H1 (cell line): ENCODE data around the gene PRELID2. TPM values are rescaled to one million over a fixed set of nuclear protein-coding genes. Genes with fewer than 3 reads are reported as not detected.

Experiments
- CTCF ChIA-PET: fragments of 300-600 bp; sonication (Branson Sonifier 250); formaldehyde crosslinking; loops from one replicate; lab custom pipeline; 2021; ENCODE audit not compliant: partially characterized antibody; lab: Charles Lee
- POLR2A ChIA-PET: fragments of 300-600 bp; sonication (Branson Sonifier 250); formaldehyde crosslinking; loops from one replicate; lab custom pipeline; 2021; ENCODE audit warnings: inconsistent platforms; ENCODE audit not compliant: partially characterized antibody; lab: Charles Lee
- DNase-seq, 2 experiments: peaks; one replicate each; pipeline versions ENCODE4 v3.0.0 to v3.0.0-alpha.2; 2010 to 2022; ENCODE audit warnings: low spot score in 2 of 2, low read depth in 1 of 2, mixed read lengths in 1 of 2
- FAIRE-seq: peaks from 2 replicates; lab custom pipeline; 2011; peaks lifted over from hg19 to GRCh38; lab: Jason Lieb, UNC
- H2AFZ ChIP-seq: 2 replicates; pipeline ENCODE4 v1.8.1; 2012; ENCODE audit warnings: low read length, inconsistent platforms
- H2AK5ac ChIP-seq: 2 replicates; pipeline ENCODE4 v1.6.1; 2013; ENCODE audit warnings: low read depth, low read length
- H2BK120ac ChIP-seq: replicated peaks from 2 replicates; pipeline ENCODE3; 2013; ENCODE audit warnings: low read depth, low read length, inconsistent platforms
- H2BK12ac ChIP-seq: 2 replicates; pipeline ENCODE4 v1.6.1; 2013; ENCODE audit warnings: low read depth, low read length
- H2BK15ac ChIP-seq: 2 replicates; pipeline ENCODE4 v1.6.1; 2013; ENCODE audit warnings: low read length
- H2BK20ac ChIP-seq: 2 replicates; pipeline ENCODE4 v1.6.1; 2013; ENCODE audit warnings: low read length
- H2BK5ac ChIP-seq: 2 replicates; pipeline ENCODE4 v1.6.1; 2013; ENCODE audit warnings: low read depth, low read length
- H3K14ac ChIP-seq: 2 replicates; pipeline ENCODE4 v1.6.1; 2013; ENCODE audit warnings: inconsistent platforms; ENCODE audit not compliant: insufficient read length
- H3K18ac ChIP-seq: 2 replicates; pipeline ENCODE4 v1.6.1; 2013; ENCODE audit warnings: low read length; ENCODE audit errors: extremely low read depth
- H3K23ac ChIP-seq: 2 replicates; pipeline ENCODE4 v1.6.1; 2013; ENCODE audit warnings: inconsistent platforms; ENCODE audit not compliant: insufficient read length
- H3K23me2 ChIP-seq: 2 replicates; pipeline ENCODE4 v1.6.1; 2013; ENCODE audit warnings: low read depth, low read length
- H3K27ac ChIP-seq: 2 replicates; pipeline ENCODE4 v1.6.1; 2011; ENCODE audit warnings: low read depth, low read length, inconsistent platforms
- H3K27me3 ChIP-seq, 4 experiments: replicated peaks in 1 of 4; 1 replicate in 1 of 4; 2 replicates in 3 of 4; pipeline versions ENCODE4 v1.6.1 to v1.8.1; 2011 to 2013; ENCODE audit warnings: low read length in 3 of 4, mild to moderate bottlenecking in 3 of 4, inconsistent platforms in 2 of 4, mixed read lengths in 2 of 4, moderate library complexity in 1 of 4; ENCODE audit not compliant: control insufficient read depth in 3 of 4, insufficient read depth in 3 of 4; ENCODE audit errors: extremely low read depth in 1 of 4
- H3K36me3 ChIP-seq, 4 experiments: 2 replicates each; pipeline versions ENCODE4 v1.6.1 to v1.8.1; 2011 to 2013; ENCODE audit warnings: mild to moderate bottlenecking in 4 of 4, low read length in 3 of 4, moderate library complexity in 2 of 4, control low read depth in 1 of 4, inconsistent platforms in 1 of 4; ENCODE audit not compliant: insufficient read depth in 4 of 4, control insufficient read depth in 2 of 4
- H3K4ac ChIP-seq: replicated peaks from 2 replicates; pipeline ENCODE3; 2013; ENCODE audit warnings: low read length, low read depth, mixed read lengths, inconsistent platforms; ENCODE audit not compliant: insufficient read length
- H3K4me1 ChIP-seq, 4 experiments: replicated peaks in 1 of 4; 1 replicate in 1 of 4; 2 replicates in 3 of 4; pipeline versions ENCODE4 v1.6.1 to v1.8.1; 2011 to 2013; ENCODE audit warnings: low read length in 3 of 4, inconsistent platforms in 2 of 4, mixed read lengths in 1 of 4; ENCODE audit not compliant: insufficient read depth in 4 of 4, control insufficient read depth in 3 of 4
- H3K4me2 ChIP-seq, 2 experiments: 2 replicates each; pipeline versions ENCODE4 v1.6.1 to v1.8.1; 2011 to 2013; ENCODE audit warnings: low read depth in 2 of 2, low read length in 2 of 2, control low read depth in 1 of 2, inconsistent platforms in 1 of 2, mild to moderate bottlenecking in 1 of 2; ENCODE audit not compliant: insufficient read depth in 1 of 2
- H3K4me3 ChIP-seq, 4 experiments: fragments of 200-600, 300-600 bp in 1 of 4; sonication (generic), shearing (Covaris generic), sonication (Bioruptor Twin) in 1 of 4; 2 replicates each; pipeline versions ENCODE4 v1.5.1 to v1.8.1; 2011 to 2016; ENCODE audit warnings: low read length in 4 of 4, low read depth in 3 of 4, control low read depth in 2 of 4, inconsistent platforms in 2 of 4, mild to moderate bottlenecking in 2 of 4, mixed read lengths in 1 of 4, moderate library complexity in 1 of 4; ENCODE audit not compliant: insufficient read depth in 2 of 4; ENCODE audit errors: extremely low read depth in 1 of 4
- H3K56ac ChIP-seq: replicated peaks from 2 replicates; pipeline ENCODE3; 2013; ENCODE audit warnings: low read depth, mild to moderate bottlenecking, mixed read lengths, low read length, inconsistent platforms; ENCODE audit not compliant: insufficient read length
- H3K79me1 ChIP-seq: 2 replicates; pipeline ENCODE4 v1.6.1; 2013; ENCODE audit warnings: low read depth, low read length, control low read depth
- H3K79me2 ChIP-seq, 2 experiments: 2 replicates each; pipeline versions ENCODE4 v1.6.1 to v1.8.1; 2012 to 2013; ENCODE audit warnings: low read length in 2 of 2, mild to moderate bottlenecking in 2 of 2, inconsistent platforms in 1 of 2; ENCODE audit not compliant: insufficient read depth in 2 of 2, control insufficient read depth in 1 of 2
- H3K9ac ChIP-seq, 4 experiments: replicated peaks in 1 of 4; 1 replicate in 1 of 4; 2 replicates in 3 of 4; pipeline versions ENCODE4 v1.6.1 to v1.8.1; 2011 to 2013; ENCODE audit warnings: low read depth in 3 of 4, low read length in 3 of 4, control low read depth in 2 of 4, mild to moderate bottlenecking in 2 of 4, moderate library complexity in 2 of 4, inconsistent platforms in 1 of 4; ENCODE audit errors: extremely low read depth in 1 of 4
- H3K9me3 ChIP-seq, 2 experiments: 2 replicates each; pipeline versions ENCODE4 v1.6.1 to v1.8.1; 2012 to 2013; ENCODE audit warnings: mild to moderate bottlenecking in 2 of 2, moderate library complexity in 2 of 2, control low read depth in 1 of 2, inconsistent platforms in 1 of 2, low read depth in 1 of 2, low read length in 1 of 2, mixed read lengths in 1 of 2; ENCODE audit not compliant: insufficient read depth in 2 of 2
- H4K20me1 ChIP-seq, 2 experiments: replicated peaks in 1 of 2; 2 replicates each; pipeline versions ENCODE3 to v1.8.1; 2011 to 2013; ENCODE audit warnings: inconsistent platforms in 2 of 2, low read length in 2 of 2, mild to moderate bottlenecking in 1 of 2; ENCODE audit not compliant: insufficient read depth in 2 of 2, control insufficient read depth in 1 of 2
- H4K5ac ChIP-seq: 2 replicates; pipeline ENCODE4 v1.6.1; 2013; ENCODE audit warnings: low read length, low read depth, mixed read lengths, inconsistent platforms; ENCODE audit not compliant: insufficient read length
- H4K8ac ChIP-seq: 2 replicates; pipeline ENCODE4 v1.8.0; 2013; ENCODE audit warnings: mild to moderate bottlenecking, moderate library complexity, low read length, inconsistent platforms; ENCODE audit not compliant: insufficient read depth; ENCODE audit errors: extremely low read depth
- H4K91ac ChIP-seq: replicated peaks from 2 replicates; pipeline ENCODE3; 2013; ENCODE audit warnings: low read length, mixed read lengths, inconsistent platforms; ENCODE audit not compliant: insufficient read length
- BRCA1 ChIP-seq: IDR thresholded peaks from 2 replicates; pipeline ENCODE4 v1.6.1; 2012; ENCODE audit warnings: low read depth, low read length, improper control_type of control experiment
- CHD1 ChIP-seq: IDR thresholded peaks from 2 replicates; pipeline ENCODE4 v1.6.1; 2012; ENCODE audit warnings: low read depth, low read length, improper control_type of control experiment
- SRF ChIP-seq: IDR thresholded peaks from 2 replicates; pipeline ENCODE4 v1.6.1; 2011; ENCODE audit warnings: mild to moderate bottlenecking, low read depth, low read length, moderate library complexity
- TEAD4 ChIP-seq: IDR thresholded peaks from 2 replicates; pipeline ENCODE4 v1.6.1; 2012; ENCODE audit warnings: low read depth, low read length, inconsistent platforms, mixed read lengths
- polyA plus RNA-seq, 7 experiments: library from polyadenylated mRNA; depleted of rRNA in 3 of 7; stranded (reverse) in 5 of 7; unstranded in 2 of 7; fragments of >200 nt in 5 of 7; fragments of 200-250 nt in 2 of 7; gene quantifications; 1 replicate in 5 of 7; 2 replicates in 1 of 7; 4 replicates in 1 of 7; pipeline versions ENCODE4 v1.2.1 to v1.2.3, GENCODE V29; 2011 to 2013; ENCODE audit warnings: missing spikeins in 2 of 7, mixed read lengths in 2 of 7
- total RNA-seq: library from RNA; stranded (reverse); fragmentation: NEBNext Ultra II Directional; extraction: Animal tissue kit (Norgen Biotek cat#: 25700); gene quantifications from 2 replicates; pipeline ENCODE4 v1.2.1, GENCODE V29; 2021

The PRELID2 gene
- total and polyA plus RNA-seq, 2 of the 8 experiments (the other 6 are each of a cell fraction or from before 2014, with no cell fraction given): 2.2 to 7.8 TPM

GRCh38 chr5:145772466-145772865 is 62.7 kb downstream of the PRELID2 start:
- Histone ChIP-seq H4K20me1 (no peaks in the 10 kb centered on the region), H2BK15ac (no peak overlapping the region), H3K56ac (no peak overlapping the region), H2BK5ac (no peak overlapping the region), H3K14ac (no peak overlapping the region), H3K4me2 (no peak overlapping the region), H3K4me1 (no peaks in the 10 kb centered on the region; a peak in 1 of 7 replicates), H3K9ac (no peak overlapping the region), H3K4ac (no peak overlapping the region), H3K9me3 (0 out of 4 replicates have a peak, but pooled peaks cover 0 to under 1% of the 10 kb centered on the region in 2 experiments), H4K91ac (no peak overlapping the region), H3K18ac (no peak overlapping the region), H3K79me2 (no peaks in the 10 kb centered on the region), H4K8ac (no peak overlapping the region), H3K79me1 (no peaks in the 10 kb centered on the region), H3K27me3 (no peaks in the 10 kb centered on the region), H3K4me3 (no peak overlapping the region), H4K5ac (no peak overlapping the region), H3K23ac (no peak overlapping the region), H3K36me3 (no peaks in the 10 kb centered on the region; a peak in 1 of 8 replicates), H2AK5ac (no peak overlapping the region), H2BK120ac (no peak overlapping the region), H3K27ac (no peak overlapping the region), H2AFZ (no peak overlapping the region), H2BK12ac (no peak overlapping the region), H2BK20ac (no peak overlapping the region), H3K23me2 (no peaks in the 10 kb centered on the region)
- CTCF ChIA-PET: no interaction called here
- DNase-seq (no peak), FAIRE-seq (no peak)
- TF ChIP-seq CHD1: no peak
- no peak for TF ChIP-seq SRF
- no peak for TF ChIP-seq BRCA1
- TF ChIP-seq TEAD4: no peak
- POLR2A ChIA-PET: no interaction called here
